Loucy (cell line): ENCODE results near the gene AUH.

Source experiments
- H2AFZ ChIP-seq: fragments of 200-600 bp; sonication (generic); 2 replicates; pipeline ENCODE4 v1.6.0; 2016; ENCODE audit warnings: antibody characterized with exemption, mild to moderate bottlenecking, low read length, moderate library complexity
- H3F3A ChIP-seq: fragments of 200-600 bp; 2 replicates; pipeline ENCODE4 v1.6.0; 2016; ENCODE audit warnings: antibody characterized with exemption, low read depth, mild to moderate bottlenecking
- H3K27me3 ChIP-seq: fragments of 200-600 bp; sonication (generic); 2 replicates; pipeline ENCODE4 v1.6.1; 2014; ENCODE audit warnings: low read length, mild to moderate bottlenecking; ENCODE audit not compliant: insufficient read depth, poor library complexity, severe bottlenecking
- H3K36me3 ChIP-seq: fragments of 200-600 bp; sonication (generic); 2 replicates; pipeline ENCODE4 v1.6.1; 2016; ENCODE audit warnings: low read length; ENCODE audit not compliant: insufficient read depth
- H3K4me1 ChIP-seq: fragments of 200-600 bp; sonication (generic); 2 replicates; pipeline ENCODE4 v1.5.1; 2014; ENCODE audit warnings: low read length, mild to moderate bottlenecking; ENCODE audit not compliant: insufficient read depth, poor library complexity, severe bottlenecking
- H3K4me2 ChIP-seq: fragments of 200-600 bp; sonication (generic); 2 replicates; pipeline ENCODE4 v1.6.0; 2014; ENCODE audit warnings: antibody characterized with exemption, low read length, low read depth, mild to moderate bottlenecking; ENCODE audit not compliant: poor library complexity, severe bottlenecking
- H3K4me3 ChIP-seq: fragments of 200-600 bp; sonication (generic); 2 replicates; pipeline ENCODE4 v1.5.1; 2014; ENCODE audit warnings: low read length, mild to moderate bottlenecking, mixed read lengths; ENCODE audit not compliant: poor library complexity, severe bottlenecking
- H3K79me2 ChIP-seq: fragments of 200-600 bp; sonication (generic); 2 replicates; pipeline ENCODE4 v1.6.1; 2014; ENCODE audit warnings: low read length; ENCODE audit not compliant: insufficient read depth
- H3K9ac ChIP-seq: fragments of 200-600 bp; sonication (generic); 2 replicates; pipeline ENCODE4 v1.6.0; 2014; ENCODE audit warnings: mild to moderate bottlenecking, low read depth, low read length, moderate library complexity; ENCODE audit not compliant: poor library complexity, severe bottlenecking
- H3K9me2 ChIP-seq: fragments of 200-600 bp; sonication (generic); replicated peaks from 2 replicates; pipeline ENCODE4 v1.6.1; 2016; ENCODE audit warnings: low read depth, low read length, mixed read lengths
- H3K9me3 ChIP-seq: fragments of 200-600 bp; sonication (generic); 2 replicates; pipeline ENCODE4 v1.6.1; 2014; ENCODE audit warnings: mild to moderate bottlenecking, antibody characterized with exemption, low read length, low read depth; ENCODE audit not compliant: insufficient read depth
- H4K20me1 ChIP-seq: fragments of 200-600 bp; sonication (generic); 2 replicates; pipeline ENCODE4 v1.6.0; 2014; ENCODE audit warnings: antibody characterized with exemption, low read length, mild to moderate bottlenecking; ENCODE audit not compliant: insufficient read depth, poor library complexity, severe bottlenecking
- EZH2phosphoT487 ChIP-seq: fragments of 200-600 bp; IDR thresholded peaks from 2 replicates; pipeline ENCODE4 v1.6.1; 2018; ENCODE audit warnings: antibody characterized with exemption, mild to moderate bottlenecking, moderate library complexity, borderline replicate concordance
- TF ChIP-seq, protein P1 (sequence below): fragments of 200-600 bp; sonication (generic); conservative IDR thresholded peaks from 2 replicates; pipeline ENCODE4 v1.5.1; 2014; ENCODE audit warnings: mild to moderate bottlenecking, antibody characterized with exemption, low read length

Gene AUH

GRCh38 chr9:91181541-91181940, 180.2 kb downstream of the AUH start:
- no peak overlapping the region for H3K4me3 ChIP-seq
- no peak overlapping the region for H2AFZ ChIP-seq
- TF ChIP-seq EZH2phosphoT487: no peak
- TF ChIP-seq, protein P1, sequence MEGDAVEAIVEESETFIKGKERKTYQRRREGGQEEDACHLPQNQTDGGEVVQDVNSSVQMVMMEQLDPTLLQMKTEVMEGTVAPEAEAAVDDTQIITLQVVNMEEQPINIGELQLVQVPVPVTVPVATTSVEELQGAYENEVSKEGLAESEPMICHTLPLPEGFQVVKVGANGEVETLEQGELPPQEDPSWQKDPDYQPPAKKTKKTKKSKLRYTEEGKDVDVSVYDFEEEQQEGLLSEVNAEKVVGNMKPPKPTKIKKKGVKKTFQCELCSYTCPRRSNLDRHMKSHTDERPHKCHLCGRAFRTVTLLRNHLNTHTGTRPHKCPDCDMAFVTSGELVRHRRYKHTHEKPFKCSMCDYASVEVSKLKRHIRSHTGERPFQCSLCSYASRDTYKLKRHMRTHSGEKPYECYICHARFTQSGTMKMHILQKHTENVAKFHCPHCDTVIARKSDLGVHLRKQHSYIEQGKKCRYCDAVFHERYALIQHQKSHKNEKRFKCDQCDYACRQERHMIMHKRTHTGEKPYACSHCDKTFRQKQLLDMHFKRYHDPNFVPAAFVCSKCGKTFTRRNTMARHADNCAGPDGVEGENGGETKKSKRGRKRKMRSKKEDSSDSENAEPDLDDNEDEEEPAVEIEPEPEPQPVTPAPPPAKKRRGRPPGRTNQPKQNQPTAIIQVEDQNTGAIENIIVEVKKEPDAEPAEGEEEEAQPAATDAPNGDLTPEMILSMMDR: no peak
- H3K9me3 ChIP-seq: no peaks in the 10 kb centered on the region
- no peaks in the 10 kb centered on the region for H3K36me3 ChIP-seq
- H3K79me2 ChIP-seq: no peaks in the 10 kb centered on the region
- H3K9ac ChIP-seq: no peak overlapping the region
- H3F3A ChIP-seq: no peaks in the 10 kb centered on the region
- H3K4me2 ChIP-seq: no peak overlapping the region
- peaks cover 30% of the 10 kb centered on the region for H3K4me1 ChIP-seq
- no peaks in the 10 kb centered on the region for H3K27me3 ChIP-seq
- no peaks in the 10 kb centered on the region for H4K20me1 ChIP-seq
- no peaks in the 10 kb centered on the region for H3K9me2 ChIP-seq

DNA sequence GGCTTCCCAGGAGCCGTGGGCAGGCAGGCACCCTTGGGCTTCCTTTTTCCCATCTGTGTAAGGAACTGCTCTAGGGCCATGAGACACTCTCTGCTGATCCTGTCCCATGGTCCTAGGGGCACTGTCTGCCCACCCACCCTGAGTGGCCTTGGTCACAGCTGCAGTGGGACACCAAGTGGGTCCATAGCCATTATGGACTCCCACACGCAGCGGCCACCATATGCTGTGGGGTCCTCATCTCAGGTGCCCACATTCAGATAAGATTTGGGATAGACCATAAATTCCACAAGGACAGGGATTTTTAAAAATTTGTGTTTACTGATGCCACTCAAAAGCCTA, 180.8 kb downstream of the AUH start:
- Histone ChIP-seq H3K27me3 (no peaks in the 10 kb centered on the region), H3K4me1 (peaks cover 25% of the 10 kb centered on the region), H2AFZ (no peak overlapping the region), H3K9me3 (no peaks in the 10 kb centered on the region), H3K9me2 (no peaks in the 10 kb centered on the region), H3K9ac (no peak overlapping the region), H3K4me3 (no peak overlapping the region), H4K20me1 (no peaks in the 10 kb centered on the region), H3K79me2 (no peaks in the 10 kb centered on the region), H3K4me2 (no peak overlapping the region), H3F3A (no peaks in the 10 kb centered on the region), H3K36me3 (no peaks in the 10 kb centered on the region)
- TF ChIP-seq, protein P1: no peak
- no peak for TF ChIP-seq EZH2phosphoT487

- no peak for TF ChIP-seq EZH2phosphoT487
- TF ChIP-seq, protein P1: no peak
- H3K9ac ChIP-seq: no peak overlapping the region
- H3K4me2 ChIP-seq: no peak overlapping the region
- H3K9me3 ChIP-seq: no peaks in the 10 kb centered on the region
- no peaks in the 10 kb centered on the region for H3K9me2 ChIP-seq
- no peaks in the 10 kb centered on the region for H3K79me2 ChIP-seq
- H3K4me3 ChIP-seq: no peak overlapping the region
- no peaks in the 10 kb centered on the region for H3F3A ChIP-seq
- H3K36me3 ChIP-seq: no peaks in the 10 kb centered on the region
- no peaks in the 10 kb centered on the region for H3K27me3 ChIP-seq
- H3K4me1 ChIP-seq: peaks cover 25% of the 10 kb centered on the region
- H2AFZ ChIP-seq: no peak overlapping the region
- H4K20me1 ChIP-seq: no peaks in the 10 kb centered on the region
Observed at GRCh38 chr9:91180240-91180929, 181.3 kb downstream of the AUH start.
